ENCODE results near the gene RSPH3. TPM values are rescaled to one million over a fixed set of nuclear protein-coding genes. Genes with fewer than 3 reads are reported as not detected.

The RSPH3 gene
- polyA plus RNA-seq, 1 donor (not counting 4 experiments of a cell fraction or from before 2014, with no cell fraction given) = 4.4 TPM

GRCh38 chr6:158942349-158942748, 57.7 kb downstream of the RSPH3 start:
- H3K27ac ChIP-seq (ENCODE audit: control insufficient read depth, insufficient read depth, low read length) = no peak overlapping the region
- H3K4me1 ChIP-seq (ENCODE audit: control insufficient read depth, extremely low read depth, insufficient read depth, low read length) = peaks cover 7% of the 10 kb centered on the region
- no peaks in the 10 kb centered on the region for H4K20me1 ChIP-seq (ENCODE audit: control insufficient read depth, extremely low read depth, insufficient read depth, low read length)
- no peaks in the 10 kb centered on the region for H3K36me3 ChIP-seq (ENCODE audit: control insufficient read depth in 2 of 2, extremely low read depth in 1 of 2, insufficient read depth in 2 of 2, low read length in 2 of 2)
- H3K27me3 ChIP-seq (ENCODE audit: control insufficient read depth, extremely low read depth, insufficient read depth, low read length) = no peaks in the 10 kb centered on the region
- H3K4me2 ChIP-seq (ENCODE audit: control insufficient read depth, extremely low read depth, insufficient read depth, low read depth, low read length) = no peak overlapping the region
- H3K9ac ChIP-seq (ENCODE audit: control insufficient read depth, extremely low read depth, insufficient read depth, low read length) = no peak overlapping the region
- no peak overlapping the region for H3K4me3 ChIP-seq (ENCODE audit: control insufficient read depth in 2 of 3, extremely low read depth in 1 of 3, insufficient read depth in 2 of 3, low read depth in 1 of 3, low read length in 3 of 3)
- FAIRE-seq = no peak
- TF ChIP-seq, protein P1, sequence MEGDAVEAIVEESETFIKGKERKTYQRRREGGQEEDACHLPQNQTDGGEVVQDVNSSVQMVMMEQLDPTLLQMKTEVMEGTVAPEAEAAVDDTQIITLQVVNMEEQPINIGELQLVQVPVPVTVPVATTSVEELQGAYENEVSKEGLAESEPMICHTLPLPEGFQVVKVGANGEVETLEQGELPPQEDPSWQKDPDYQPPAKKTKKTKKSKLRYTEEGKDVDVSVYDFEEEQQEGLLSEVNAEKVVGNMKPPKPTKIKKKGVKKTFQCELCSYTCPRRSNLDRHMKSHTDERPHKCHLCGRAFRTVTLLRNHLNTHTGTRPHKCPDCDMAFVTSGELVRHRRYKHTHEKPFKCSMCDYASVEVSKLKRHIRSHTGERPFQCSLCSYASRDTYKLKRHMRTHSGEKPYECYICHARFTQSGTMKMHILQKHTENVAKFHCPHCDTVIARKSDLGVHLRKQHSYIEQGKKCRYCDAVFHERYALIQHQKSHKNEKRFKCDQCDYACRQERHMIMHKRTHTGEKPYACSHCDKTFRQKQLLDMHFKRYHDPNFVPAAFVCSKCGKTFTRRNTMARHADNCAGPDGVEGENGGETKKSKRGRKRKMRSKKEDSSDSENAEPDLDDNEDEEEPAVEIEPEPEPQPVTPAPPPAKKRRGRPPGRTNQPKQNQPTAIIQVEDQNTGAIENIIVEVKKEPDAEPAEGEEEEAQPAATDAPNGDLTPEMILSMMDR (optimal IDR thresholded peaks at IDR 0.05 in 1 of 3, IDR thresholded peaks at IDR 0.05 in 1 of 3, conservative IDR thresholded peaks at IDR 0.05 in 1 of 3; ENCODE audit: extremely low read depth in 1 of 3, insufficient read depth in 2 of 3, low read length in 3 of 3) = no peak
- no peak for TF ChIP-seq EZH2 (IDR thresholded peaks at IDR 0.05; ENCODE audit: low read length)
- H3K9me1 ChIP-seq (ENCODE audit: control insufficient read depth, extremely low read depth, insufficient read depth, low read length) = no peaks in the 10 kb centered on the region
- dilution Hi-C loops (cut with MboI; ENCODE audit: extremely low pct_ligation_motif_present, low sequenced_read_pairs) = no loop called here
- H3K79me2 ChIP-seq (ENCODE audit: control insufficient read depth, insufficient read depth, low read length) = no peaks in the 10 kb centered on the region
- H2AFZ ChIP-seq (ENCODE audit: control insufficient read depth, low read length) = no peak overlapping the region
- DNase-seq (ENCODE audit: low read depth, low spot score) = no peak
- H3K9me3 ChIP-seq (ENCODE audit: control insufficient read depth, low read depth, low read length) = no peaks in the 10 kb centered on the region

DNA sequence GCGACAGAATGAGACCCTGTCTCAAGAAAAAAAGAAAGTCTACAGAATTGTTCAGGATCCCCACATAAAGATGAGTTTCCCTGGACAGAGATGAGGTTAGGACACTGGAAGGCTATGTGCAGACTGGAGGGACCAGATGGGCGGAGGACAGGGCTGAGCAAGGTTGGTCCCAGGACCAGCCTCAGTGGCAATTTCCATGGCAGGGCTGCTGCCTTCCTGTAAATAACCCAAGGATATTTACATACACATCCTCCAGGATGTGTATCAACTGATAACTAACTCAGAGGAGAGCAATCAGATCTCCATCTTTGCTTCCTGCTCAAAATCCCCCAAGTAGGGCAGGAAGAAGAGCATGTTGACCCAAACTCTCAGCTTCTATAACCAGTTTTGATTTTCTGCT, 58.8 kb downstream of the RSPH3 start:
- Histone ChIP-seq H4K20me1 (ENCODE audit: control insufficient read depth, extremely low read depth, insufficient read depth, low read length) (no peaks in the 10 kb centered on the region), H3K27ac (ENCODE audit: control insufficient read depth, insufficient read depth, low read length) (no peak overlapping the region), H3K27me3 (ENCODE audit: control insufficient read depth, extremely low read depth, insufficient read depth, low read length) (no peaks in the 10 kb centered on the region), H3K9me1 (ENCODE audit: control insufficient read depth, extremely low read depth, insufficient read depth, low read length) (no peaks in the 10 kb centered on the region), H3K9ac (ENCODE audit: control insufficient read depth, extremely low read depth, insufficient read depth, low read length) (no peak overlapping the region), H3K4me2 (ENCODE audit: control insufficient read depth, extremely low read depth, insufficient read depth, low read depth, low read length) (no peak overlapping the region), H3K79me2 (ENCODE audit: control insufficient read depth, insufficient read depth, low read length) (no peaks in the 10 kb centered on the region), H2AFZ (ENCODE audit: control insufficient read depth, low read length) (no peak overlapping the region), H3K4me1 (ENCODE audit: control insufficient read depth, extremely low read depth, insufficient read depth, low read length) (peaks cover 7% of the 10 kb centered on the region), H3K4me3 (ENCODE audit: control insufficient read depth in 2 of 3, extremely low read depth in 1 of 3, insufficient read depth in 2 of 3, low read depth in 1 of 3, low read length in 3 of 3) (no peak overlapping the region), H3K9me3 (ENCODE audit: control insufficient read depth, low read depth, low read length) (no peaks in the 10 kb centered on the region), H3K36me3 (ENCODE audit: control insufficient read depth in 2 of 2, extremely low read depth in 1 of 2, insufficient read depth in 2 of 2, low read length in 2 of 2) (no peaks in the 10 kb centered on the region)
- FAIRE-seq (no peak), DNase-seq (ENCODE audit: low read depth, low spot score) (no peak)
- dilution Hi-C loops (cut with MboI; ENCODE audit: extremely low pct_ligation_motif_present, low sequenced_read_pairs) = no loop called here
- TF ChIP-seq, protein P1 (optimal IDR thresholded peaks at IDR 0.05 in 1 of 3, IDR thresholded peaks at IDR 0.05 in 1 of 3, conservative IDR thresholded peaks at IDR 0.05 in 1 of 3; ENCODE audit: extremely low read depth in 1 of 3, insufficient read depth in 2 of 3, low read length in 3 of 3) = no peak
- TF ChIP-seq EZH2 (IDR thresholded peaks at IDR 0.05; ENCODE audit: low read length) = no peak

Data from keratinocyte (primary cell).